Epithelial cell of proximal tubule (primary cell): ENCODE results near the gene CRK. TPM values are rescaled to one million over a fixed set of nuclear protein-coding genes. Genes with fewer than 3 reads are reported as not detected.
"Not testable (repeated sequence)": the region's sequence is repeated elsewhere in the genome, so short reads cannot be mapped to it uniquely, and the experiment has no call there.

Experiments used
- DNase-seq: peaks from one replicate; pipeline ENCODE4 v3.0.0-alpha.2; 2011; ENCODE audit warnings: low read depth
- H3K4me3 ChIP-seq: 2 replicates; pipeline ENCODE4 v1.5.1; 2011; ENCODE audit warnings: low read depth, mild to moderate bottlenecking, low read length
- total RNA-seq: library from RNA; depleted of rRNA; stranded (reverse); fragments of >200 nt; gene quantifications from 2 replicates; pipeline ENCODE4 v1.2.3, GENCODE V29; 2015
- TF ChIP-seq, protein P1 (sequence below): conservative IDR thresholded peaks from 2 replicates; pipeline ENCODE4 v1.5.1; 2012; ENCODE audit warnings: low read depth, mild to moderate bottlenecking, low read length

The CRK gene
- total RNA-seq, 1 donor from 2014 or later: 57.1 TPM

DNA sequence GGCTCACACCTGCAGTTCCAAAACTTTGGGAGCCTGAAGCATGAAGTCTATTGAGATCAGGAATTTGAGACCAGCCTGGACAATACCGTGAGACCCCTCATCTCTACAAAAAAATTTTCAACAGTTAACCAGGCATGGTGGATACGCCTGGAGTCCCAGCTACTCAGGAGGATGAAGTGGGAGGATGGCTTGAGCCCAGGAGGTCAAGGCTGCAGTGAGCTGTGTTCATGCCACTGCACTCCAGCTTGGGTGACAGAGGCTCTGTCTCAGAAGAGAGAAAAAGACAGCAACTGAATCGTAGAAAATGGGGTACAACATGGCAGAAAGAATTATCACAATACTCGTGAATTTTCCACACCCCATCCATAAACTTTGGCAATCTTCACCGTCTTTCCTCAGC, 3.2 kb downstream of the CRK start:
- TF ChIP-seq, protein P1, sequence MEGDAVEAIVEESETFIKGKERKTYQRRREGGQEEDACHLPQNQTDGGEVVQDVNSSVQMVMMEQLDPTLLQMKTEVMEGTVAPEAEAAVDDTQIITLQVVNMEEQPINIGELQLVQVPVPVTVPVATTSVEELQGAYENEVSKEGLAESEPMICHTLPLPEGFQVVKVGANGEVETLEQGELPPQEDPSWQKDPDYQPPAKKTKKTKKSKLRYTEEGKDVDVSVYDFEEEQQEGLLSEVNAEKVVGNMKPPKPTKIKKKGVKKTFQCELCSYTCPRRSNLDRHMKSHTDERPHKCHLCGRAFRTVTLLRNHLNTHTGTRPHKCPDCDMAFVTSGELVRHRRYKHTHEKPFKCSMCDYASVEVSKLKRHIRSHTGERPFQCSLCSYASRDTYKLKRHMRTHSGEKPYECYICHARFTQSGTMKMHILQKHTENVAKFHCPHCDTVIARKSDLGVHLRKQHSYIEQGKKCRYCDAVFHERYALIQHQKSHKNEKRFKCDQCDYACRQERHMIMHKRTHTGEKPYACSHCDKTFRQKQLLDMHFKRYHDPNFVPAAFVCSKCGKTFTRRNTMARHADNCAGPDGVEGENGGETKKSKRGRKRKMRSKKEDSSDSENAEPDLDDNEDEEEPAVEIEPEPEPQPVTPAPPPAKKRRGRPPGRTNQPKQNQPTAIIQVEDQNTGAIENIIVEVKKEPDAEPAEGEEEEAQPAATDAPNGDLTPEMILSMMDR: no peak
- DNase-seq: no peak
- no peak overlapping the region for H3K4me3 ChIP-seq

DNA sequence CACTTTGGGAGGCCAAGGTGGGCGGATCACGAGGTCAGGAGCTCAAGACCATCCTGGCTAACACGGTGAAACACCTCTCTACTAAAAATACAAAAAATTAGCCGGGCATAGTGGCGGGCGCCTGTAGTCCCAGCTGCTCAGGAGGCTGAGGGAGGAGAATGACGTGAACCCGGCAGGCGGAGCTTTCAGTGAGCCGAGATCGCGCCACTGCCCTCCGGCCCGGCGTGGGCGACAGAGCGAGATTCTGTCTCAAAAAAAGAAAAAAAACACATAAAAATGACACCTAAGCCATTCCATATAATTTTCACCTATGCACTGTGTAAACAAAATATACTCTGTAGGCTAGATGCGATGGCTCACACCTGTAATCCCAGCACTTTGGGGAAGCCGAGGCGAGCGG, 5.8 kb downstream of the CRK start:
- H3K4me3 ChIP-seq, DNase-seq: not testable (repeated sequence)

DNA sequence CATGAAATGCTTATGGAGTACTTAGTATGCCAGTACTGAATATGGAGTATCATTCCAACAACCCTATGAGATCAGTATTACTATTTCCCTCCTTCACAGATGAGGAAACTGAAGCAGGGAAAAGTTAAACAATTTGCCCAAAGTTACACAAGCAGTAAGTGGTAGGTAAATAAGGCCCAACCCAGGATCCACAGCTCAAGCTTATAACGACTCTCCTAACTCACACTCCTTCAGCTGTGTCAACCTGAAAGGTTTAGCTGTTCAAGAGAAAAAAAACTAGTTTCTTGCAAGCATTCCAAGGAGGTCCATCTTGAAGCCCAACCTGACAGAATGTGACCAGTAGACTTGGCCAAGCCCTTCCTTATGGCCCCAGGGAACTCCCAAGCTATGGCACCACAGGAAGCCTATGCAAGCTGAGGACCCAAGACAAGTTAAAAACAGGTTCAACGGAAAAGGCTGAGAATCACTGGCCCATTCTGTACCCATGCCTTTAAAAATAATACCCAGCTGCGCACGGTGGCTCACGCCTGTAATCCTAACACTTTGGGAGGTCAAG, 6.5 kb downstream of the CRK start:
- TF ChIP-seq, protein P1: no peak
- H3K4me3 ChIP-seq: no peak overlapping the region
- DNase-seq: no peak

DNA sequence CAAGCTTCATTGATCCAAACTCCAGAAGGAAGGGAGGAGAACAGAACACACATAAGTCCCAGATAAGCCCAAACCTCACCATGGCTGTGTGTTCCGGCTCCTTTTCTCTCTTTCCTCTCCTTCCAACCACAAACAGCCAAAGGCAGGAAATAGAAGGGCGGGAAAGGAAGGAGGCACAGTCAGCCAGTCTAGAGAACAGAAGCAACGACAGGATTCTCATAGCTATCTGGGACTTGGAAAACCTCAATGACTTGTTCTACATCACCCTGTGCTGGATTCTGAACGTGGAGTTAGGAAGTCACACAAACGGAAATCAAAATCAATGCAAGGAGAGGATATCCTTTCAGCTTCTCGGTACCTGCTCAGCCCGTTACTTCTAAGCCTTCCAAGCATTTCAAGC, 9.0 kb downstream of the CRK start:
- no peak overlapping the region for H3K4me3 ChIP-seq
- TF ChIP-seq, protein P1: no peak
- no peak for DNase-seq

DNA sequence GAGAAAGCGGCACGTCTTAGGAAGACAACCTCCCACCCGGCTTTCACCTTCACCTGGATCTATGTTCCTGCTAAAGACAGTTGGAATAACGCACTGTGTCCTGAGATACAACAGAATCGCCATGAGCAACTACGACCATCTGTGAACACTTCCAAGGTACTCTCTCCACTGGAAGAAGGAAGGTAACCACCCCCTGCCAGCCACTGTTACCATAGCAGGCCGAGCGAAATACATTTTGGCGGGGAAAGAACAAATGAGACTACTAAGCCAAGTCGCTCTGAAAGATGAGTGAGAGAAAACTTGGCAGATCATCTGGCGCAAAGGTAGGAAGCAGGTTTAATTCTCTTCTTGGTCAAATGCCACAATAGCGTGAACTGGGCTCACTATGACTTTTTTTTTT, 9.8 kb downstream of the CRK start:
- DNase-seq: no peak

DNA sequence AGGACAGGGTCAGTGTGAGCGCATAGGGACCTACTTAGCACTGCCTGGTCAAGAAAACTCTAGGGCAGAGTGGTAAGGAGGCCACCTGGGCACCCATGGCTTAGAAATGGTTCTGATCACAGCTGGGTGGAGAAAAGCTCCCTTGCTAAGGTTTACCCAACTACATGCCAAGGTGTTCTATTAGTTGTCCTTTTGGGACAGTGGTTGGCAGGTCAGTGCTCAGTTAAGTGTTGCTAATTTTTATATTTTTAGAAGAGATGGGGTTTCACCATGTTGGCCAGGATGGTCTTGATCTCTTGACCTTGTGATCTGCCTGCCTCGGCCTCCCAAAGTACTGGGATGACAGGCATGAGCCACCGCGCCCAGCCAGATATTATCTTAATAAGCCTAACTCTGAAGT, 10.3 kb downstream of the CRK start:
- DNase-seq, H3K4me3 ChIP-seq: not testable (repeated sequence)

More for the DNA sequence above, 9.8 kb downstream of the CRK start:
- TF ChIP-seq, protein P1: no peak
- no peak overlapping the region for H3K4me3 ChIP-seq

DNA sequence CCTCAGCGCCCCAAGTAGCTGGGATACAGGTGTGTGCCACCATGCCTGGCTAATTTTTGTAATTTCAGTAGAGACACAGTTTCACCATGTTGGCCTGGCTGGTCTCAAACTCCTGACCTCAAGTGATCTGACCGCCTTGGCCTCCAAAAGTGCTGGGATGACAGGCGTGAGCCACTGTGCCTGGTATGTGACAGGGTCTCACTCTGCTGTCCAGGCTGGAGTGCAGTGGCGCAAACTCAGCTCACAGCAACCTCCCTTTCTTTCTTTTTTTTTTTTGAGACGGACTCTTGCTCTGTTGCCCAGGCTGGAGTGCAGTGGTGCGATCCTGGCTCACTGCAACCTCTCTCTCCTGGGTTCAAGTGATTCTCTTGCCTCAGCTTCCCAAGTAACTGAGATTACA, 13.3 kb downstream of the CRK start:
- DNase-seq, H3K4me3 ChIP-seq: not testable (repeated sequence)

DNA sequence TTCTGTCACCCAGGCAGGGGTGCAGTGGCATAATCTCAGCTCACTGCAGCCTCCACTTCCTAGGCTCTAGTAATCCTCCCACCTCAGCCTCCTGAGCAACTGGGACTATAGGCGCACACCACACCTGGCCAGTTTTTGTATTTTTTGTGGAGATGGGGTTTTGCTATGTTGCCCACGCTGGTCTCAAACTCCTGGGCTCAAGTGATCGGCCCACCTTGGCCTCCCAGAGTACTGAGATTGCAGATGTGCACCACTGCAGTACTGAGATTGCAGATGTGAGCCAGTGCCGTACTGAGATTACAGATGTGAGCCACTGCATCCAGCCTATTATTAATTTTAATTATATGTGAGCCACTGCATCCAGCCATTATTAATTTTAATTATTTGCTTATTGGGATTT, 13.8 kb downstream of the CRK start:
- TF ChIP-seq, protein P1: no peak
- no peak for DNase-seq
- H3K4me3 ChIP-seq: no peak overlapping the region

DNA sequence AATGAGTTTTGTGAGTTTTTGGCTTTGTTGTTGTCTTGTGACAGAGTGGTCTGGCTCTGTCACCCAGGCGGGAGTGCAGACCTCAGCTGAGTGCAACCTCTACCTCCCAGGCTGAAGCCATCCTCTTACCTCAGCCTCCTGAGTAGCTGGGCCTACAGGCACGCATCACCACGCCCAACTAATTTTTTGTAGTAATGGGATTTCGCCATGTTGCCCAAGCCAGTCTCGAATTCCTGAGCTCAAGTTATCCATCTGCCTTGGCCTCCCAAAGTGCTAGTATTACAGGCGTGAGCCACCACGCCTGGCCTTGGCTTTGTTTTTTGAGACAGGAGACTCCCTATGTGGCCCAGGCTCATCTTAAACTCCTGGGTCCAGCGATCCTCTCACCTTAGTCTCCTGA, 15.1 kb downstream of the CRK start:
- DNase-seq: no peak
- TF ChIP-seq, protein P1: no peak
- no peak overlapping the region for H3K4me3 ChIP-seq
